ENCODE results near the gene FUOM. TPM values are rescaled to one million over a fixed set of nuclear protein-coding genes. Genes with fewer than 3 reads are reported as not detected.

Gene FUOM
- total RNA-seq, 3 donors from 2014 or later: 13.8 to 31.5 (median 31.2) TPM

DNA sequence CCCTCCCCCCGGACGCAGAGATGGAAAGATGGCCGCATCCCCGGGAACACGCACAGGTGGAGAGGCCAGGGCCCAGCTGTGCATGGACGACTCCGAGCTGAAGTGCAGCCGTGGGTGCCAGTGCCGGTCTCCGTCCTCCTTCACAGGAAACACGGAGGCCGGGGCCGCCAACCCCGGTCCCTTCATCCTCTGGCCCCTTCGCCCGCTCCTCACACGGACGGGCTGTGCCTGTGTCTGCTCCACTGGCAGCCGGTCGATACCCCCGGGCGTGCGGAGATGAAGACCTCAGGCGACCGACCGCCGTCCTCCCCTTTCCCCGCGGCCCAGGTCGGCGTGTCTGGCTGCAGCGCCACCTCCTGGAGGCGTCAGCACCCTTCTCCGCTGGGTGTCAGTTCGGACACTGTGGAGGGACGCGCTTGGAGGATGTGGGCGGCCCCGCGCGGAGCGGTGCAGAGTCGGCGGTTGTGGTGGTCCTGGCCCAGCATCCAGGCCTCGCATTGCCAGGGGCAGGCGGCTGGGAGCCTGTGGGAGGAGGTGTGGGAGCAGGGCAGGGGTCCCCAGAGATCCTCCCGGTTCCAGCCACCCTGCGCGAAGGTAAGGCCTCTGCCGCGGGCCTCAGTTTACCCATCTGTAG, 39.2 kb downstream of the FUOM start:
- Histone ChIP-seq H3K4me1 (no peaks in the 10 kb centered on the region), H3K27ac (no peak overlapping the region), H3K4me3 (peak overlapping the region in 2 of 3 donors; percentile 40 to 65), H3K27me3 (no peaks in the 10 kb centered on the region), H3K36me3 (no peaks in the 10 kb centered on the region), H3K9me3 (peaks cover 0 to 3% of the 10 kb centered on the region in 2 donors)
- intact Hi-C loops (cut with DNase I; ENCODE audit: low total_unique reads): no loop called here
- DNase-seq (ENCODE audit: low spot score in 2 of 2): no peak
- TF ChIP-seq POLR2A (IDR thresholded peaks at IDR 0.05): no peak
- TF ChIP-seq, protein P1, sequence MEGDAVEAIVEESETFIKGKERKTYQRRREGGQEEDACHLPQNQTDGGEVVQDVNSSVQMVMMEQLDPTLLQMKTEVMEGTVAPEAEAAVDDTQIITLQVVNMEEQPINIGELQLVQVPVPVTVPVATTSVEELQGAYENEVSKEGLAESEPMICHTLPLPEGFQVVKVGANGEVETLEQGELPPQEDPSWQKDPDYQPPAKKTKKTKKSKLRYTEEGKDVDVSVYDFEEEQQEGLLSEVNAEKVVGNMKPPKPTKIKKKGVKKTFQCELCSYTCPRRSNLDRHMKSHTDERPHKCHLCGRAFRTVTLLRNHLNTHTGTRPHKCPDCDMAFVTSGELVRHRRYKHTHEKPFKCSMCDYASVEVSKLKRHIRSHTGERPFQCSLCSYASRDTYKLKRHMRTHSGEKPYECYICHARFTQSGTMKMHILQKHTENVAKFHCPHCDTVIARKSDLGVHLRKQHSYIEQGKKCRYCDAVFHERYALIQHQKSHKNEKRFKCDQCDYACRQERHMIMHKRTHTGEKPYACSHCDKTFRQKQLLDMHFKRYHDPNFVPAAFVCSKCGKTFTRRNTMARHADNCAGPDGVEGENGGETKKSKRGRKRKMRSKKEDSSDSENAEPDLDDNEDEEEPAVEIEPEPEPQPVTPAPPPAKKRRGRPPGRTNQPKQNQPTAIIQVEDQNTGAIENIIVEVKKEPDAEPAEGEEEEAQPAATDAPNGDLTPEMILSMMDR (IDR thresholded peaks at IDR 0.05): peak; percentile 33 to 58 (median 43)

DNA sequence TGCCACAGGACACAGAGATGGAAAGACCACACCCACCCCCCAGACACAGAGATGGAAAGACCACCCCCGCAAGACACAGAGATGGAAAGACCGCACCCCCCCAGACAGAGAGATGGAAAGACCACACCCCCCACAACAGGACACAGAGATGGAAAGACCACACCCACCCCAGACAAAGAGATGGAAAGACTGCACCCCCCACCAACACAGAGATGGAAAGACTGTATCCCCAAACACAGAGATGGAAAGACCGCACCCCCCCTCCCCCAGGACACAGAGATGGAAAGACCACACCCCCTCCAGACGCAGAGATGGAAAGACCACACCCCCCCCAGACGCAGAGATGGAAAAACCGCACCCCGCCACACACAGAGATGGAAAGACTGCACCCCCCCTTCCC, 41.1 kb downstream of the FUOM start:
- TF ChIP-seq, protein P1 (IDR thresholded peaks at IDR 0.05): no peak
- no peak for TF ChIP-seq POLR2A (IDR thresholded peaks at IDR 0.05)
- TF ChIP-seq POLR2AphosphoS5 (IDR thresholded peaks at IDR 0.05): no peak
- no peaks in the 10 kb centered on the region for H3K4me1 ChIP-seq
- peaks cover 0 to 3% of the 10 kb centered on the region in 2 donors for H3K9me3 ChIP-seq
- no peak for DNase-seq (ENCODE audit: low spot score in 2 of 2)
- H3K27ac ChIP-seq: no peak overlapping the region
- no peak overlapping the region for H3K4me3 ChIP-seq
- intact Hi-C loops (cut with DNase I; ENCODE audit: low total_unique reads): no loop called here
- H3K27me3 ChIP-seq: no peaks in the 10 kb centered on the region
- no peaks in the 10 kb centered on the region for H3K36me3 ChIP-seq

DNA sequence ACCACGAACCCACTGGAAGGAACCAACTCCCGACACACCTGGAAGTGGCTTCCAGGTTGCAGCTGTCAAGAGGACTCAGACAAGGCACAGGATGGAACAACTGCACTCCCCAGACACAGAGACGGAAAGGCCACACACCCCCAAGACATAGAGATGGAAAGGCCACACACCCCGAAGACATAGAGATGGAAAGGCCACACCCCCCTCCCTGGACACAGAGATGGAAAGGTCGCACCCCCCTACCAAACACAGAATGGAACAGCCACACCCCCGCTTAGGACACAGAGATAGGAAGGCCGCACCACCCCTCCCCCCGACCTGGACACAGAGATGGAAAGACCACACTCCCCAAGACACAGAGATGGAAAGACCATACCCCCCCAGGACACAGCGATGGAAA, 41.6 kb downstream of the FUOM start:
- Histone ChIP-seq H3K27ac (no peak overlapping the region), H3K27me3 (no peaks in the 10 kb centered on the region), H3K9me3 (peaks cover 0 to 3% of the 10 kb centered on the region in 2 donors), H3K36me3 (no peaks in the 10 kb centered on the region), H3K4me3 (no peak overlapping the region), H3K4me1 (no peaks in the 10 kb centered on the region)
- TF ChIP-seq POLR2AphosphoS5 (IDR thresholded peaks at IDR 0.05) (no peak), POLR2A (IDR thresholded peaks at IDR 0.05) (no peak)
- TF ChIP-seq, protein P1 (IDR thresholded peaks at IDR 0.05): no peak
- DNase-seq (ENCODE audit: low spot score in 2 of 2): no peak
- intact Hi-C loops (cut with DNase I; ENCODE audit: low total_unique reads): no loop called here

DNA sequence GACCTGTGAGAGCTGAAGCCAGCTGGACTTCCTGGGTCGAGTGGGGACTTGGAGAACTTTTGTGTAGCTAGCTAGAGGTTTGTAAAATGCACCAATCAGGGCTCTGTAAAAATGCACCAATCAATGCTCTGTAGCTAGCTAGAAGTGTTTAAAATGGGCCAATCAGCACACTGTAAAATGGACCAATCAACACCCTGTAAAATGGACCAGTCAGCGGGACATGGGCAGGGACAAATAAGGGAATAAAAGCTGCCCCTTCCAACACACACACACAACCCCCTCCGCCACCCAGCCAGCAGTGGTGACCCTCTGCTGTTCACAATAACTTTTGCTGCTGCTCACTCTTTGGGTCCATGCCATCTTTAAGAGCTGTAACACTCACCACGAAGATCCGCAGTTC, 42.0 kb downstream of the FUOM start:
- H3K36me3 ChIP-seq: no peaks in the 10 kb centered on the region
- intact Hi-C loops (cut with DNase I; ENCODE audit: low total_unique reads): no loop called here
- TF ChIP-seq, protein P1 (IDR thresholded peaks at IDR 0.05): no peak
- no peak for TF ChIP-seq POLR2A (IDR thresholded peaks at IDR 0.05)
- no peak for TF ChIP-seq POLR2AphosphoS5 (IDR thresholded peaks at IDR 0.05)
- H3K9me3 ChIP-seq: peaks cover 0 to under 1% of the 10 kb centered on the region in 2 donors
- H3K4me3 ChIP-seq: no peak overlapping the region
- DNase-seq (ENCODE audit: low spot score in 2 of 2): no peak
- no peak overlapping the region for H3K27ac ChIP-seq
- no peaks in the 10 kb centered on the region for H3K27me3 ChIP-seq
- H3K4me1 ChIP-seq: no peaks in the 10 kb centered on the region

DNA sequence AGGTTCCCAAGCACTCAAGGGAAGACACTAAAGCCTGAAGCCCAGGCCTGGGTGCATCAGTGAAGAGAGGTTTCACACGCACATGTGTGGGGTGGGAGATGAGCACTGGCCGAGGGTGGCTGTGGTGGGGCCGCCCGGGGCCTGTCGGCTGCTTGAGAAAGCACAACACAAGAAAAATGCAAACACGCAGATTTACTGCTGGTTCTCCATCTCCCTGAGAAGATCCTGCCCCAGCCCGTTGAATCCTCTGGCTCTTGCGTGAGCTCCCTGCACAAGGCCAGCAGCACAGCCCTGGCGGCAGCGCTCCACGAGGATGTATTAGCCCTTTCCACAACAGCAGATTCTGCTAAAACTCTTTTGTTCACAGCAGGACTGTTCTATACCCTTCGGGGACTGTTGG, 42.9 kb downstream of the FUOM start:
- no peaks in the 10 kb centered on the region for H3K4me1 ChIP-seq
- intact Hi-C loops (cut with DNase I; ENCODE audit: low total_unique reads): no loop called here
- no peak for TF ChIP-seq POLR2A (IDR thresholded peaks at IDR 0.05)
- TF ChIP-seq POLR2AphosphoS5 (IDR thresholded peaks at IDR 0.05): no peak
- TF ChIP-seq, protein P1 (IDR thresholded peaks at IDR 0.05): no peak
- no peaks in the 10 kb centered on the region for H3K9me3 ChIP-seq
- no peak overlapping the region for H3K27ac ChIP-seq
- H3K27me3 ChIP-seq: no peaks in the 10 kb centered on the region
- H3K4me3 ChIP-seq: no peak overlapping the region
- no peaks in the 10 kb centered on the region for H3K36me3 ChIP-seq
- no peak for DNase-seq (ENCODE audit: low spot score in 2 of 2)
